GM12873 (cell line): ENCODE data around the gene DPCD.

ENCODE experiments used
- TF ChIP-seq, protein P1 (sequence below): IDR thresholded peaks from 2 replicates; pipeline ENCODE4 v1.5.1; 2012; ENCODE audit warnings: low read depth, mild to moderate bottlenecking, moderate library complexity, low read length, control low read depth; ENCODE audit not compliant: insufficient read depth; ENCODE audit errors: missing control alignments

DPCD gene

GRCh38 chr10:101615525-101616116 lies 27.5 kb downstream of the DPCD start:
- TF ChIP-seq, protein P1, sequence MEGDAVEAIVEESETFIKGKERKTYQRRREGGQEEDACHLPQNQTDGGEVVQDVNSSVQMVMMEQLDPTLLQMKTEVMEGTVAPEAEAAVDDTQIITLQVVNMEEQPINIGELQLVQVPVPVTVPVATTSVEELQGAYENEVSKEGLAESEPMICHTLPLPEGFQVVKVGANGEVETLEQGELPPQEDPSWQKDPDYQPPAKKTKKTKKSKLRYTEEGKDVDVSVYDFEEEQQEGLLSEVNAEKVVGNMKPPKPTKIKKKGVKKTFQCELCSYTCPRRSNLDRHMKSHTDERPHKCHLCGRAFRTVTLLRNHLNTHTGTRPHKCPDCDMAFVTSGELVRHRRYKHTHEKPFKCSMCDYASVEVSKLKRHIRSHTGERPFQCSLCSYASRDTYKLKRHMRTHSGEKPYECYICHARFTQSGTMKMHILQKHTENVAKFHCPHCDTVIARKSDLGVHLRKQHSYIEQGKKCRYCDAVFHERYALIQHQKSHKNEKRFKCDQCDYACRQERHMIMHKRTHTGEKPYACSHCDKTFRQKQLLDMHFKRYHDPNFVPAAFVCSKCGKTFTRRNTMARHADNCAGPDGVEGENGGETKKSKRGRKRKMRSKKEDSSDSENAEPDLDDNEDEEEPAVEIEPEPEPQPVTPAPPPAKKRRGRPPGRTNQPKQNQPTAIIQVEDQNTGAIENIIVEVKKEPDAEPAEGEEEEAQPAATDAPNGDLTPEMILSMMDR, result no peak

- TF ChIP-seq, protein P1, result no peak
Observed at GRCh38 chr10:101616415-101617101, 28.4 kb downstream of the DPCD start.

GRCh38 chr10:101617102-101617823 lies 29.1 kb downstream of the DPCD start:
- TF ChIP-seq, protein P1, result peak; percentile 29

DNA sequence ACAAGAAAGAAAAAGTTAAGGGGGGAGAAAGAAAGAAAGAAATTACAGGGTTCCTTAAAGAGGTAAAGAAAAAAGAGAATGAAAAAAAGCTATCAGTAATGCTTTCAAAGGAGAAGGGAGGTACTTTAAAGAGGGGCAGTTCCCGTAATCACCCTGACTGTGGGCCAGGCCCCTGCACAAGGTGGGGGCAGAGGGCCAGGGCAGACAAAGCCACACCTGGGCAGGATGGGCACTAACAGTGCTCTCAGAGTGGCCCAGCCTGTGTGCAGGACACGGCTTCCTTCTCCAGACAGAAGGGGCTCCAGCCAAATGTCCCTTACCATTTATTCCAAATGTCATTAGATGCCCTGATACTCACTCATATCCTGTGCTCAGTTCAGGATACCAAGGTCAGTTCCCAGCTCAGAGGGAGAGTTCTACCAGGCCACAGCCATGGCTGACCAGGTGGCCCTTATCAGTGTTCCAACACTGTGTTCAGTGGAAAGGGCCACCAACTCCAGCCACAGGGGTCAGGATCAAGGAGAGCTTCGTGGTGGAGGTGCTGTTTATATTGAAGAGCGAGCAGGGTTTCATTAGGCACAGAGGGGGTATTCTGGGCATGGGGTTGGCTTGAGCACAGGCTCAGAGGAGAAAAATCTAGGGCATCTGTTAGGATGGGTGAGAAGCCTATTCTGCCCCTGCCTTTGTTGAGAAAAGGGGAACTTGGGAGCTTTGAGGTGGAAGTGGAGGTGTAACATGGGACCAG lies 29.9 kb downstream of the DPCD start:
- TF ChIP-seq, protein P1, result no peak

GRCh38 chr10:101618871-101619270 lies 30.8 kb downstream of the DPCD start:
- TF ChIP-seq, protein P1, result no peak

- TF ChIP-seq, protein P1, result no peak
Observed at GRCh38 chr10:101619983-101620382, 31.9 kb downstream of the DPCD start.

DNA sequence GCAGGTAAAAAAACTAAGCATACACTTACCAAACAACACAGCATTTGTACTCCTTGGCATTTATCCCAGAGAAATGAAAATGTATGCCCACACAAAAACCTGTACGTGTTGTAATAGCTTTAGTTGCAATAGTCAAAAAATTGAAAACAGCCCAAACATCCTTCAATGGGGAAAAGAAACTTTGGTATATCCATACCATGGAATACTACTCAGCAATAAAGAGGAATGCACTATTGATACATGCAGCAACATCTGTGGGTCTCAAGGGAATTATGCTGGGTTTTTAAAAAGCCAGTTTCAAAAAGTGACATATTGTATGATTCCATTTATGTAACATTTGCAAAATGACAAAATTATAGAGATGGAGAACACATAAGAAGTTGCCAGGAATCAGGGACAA lies 35.4 kb downstream of the DPCD start:
- TF ChIP-seq, protein P1, result no peak
